HepG2 (cell line): Measurements from ENCODE around the gene SNRPD2. TPM values are rescaled to one million over a fixed set of nuclear protein-coding genes. Genes with fewer than 3 reads are reported as not detected.

Experiments
- CBX2 ChIP-seq, 2 experiments: fragments of 200-600 bp in 1 of 2; sonication (generic); formaldehyde crosslinking in 1 of 2; IDR thresholded peaks; 2 replicates each; pipeline versions ENCODE4 v1.7.0 to v1.8.1; 2018 to 2022; ENCODE audit warnings: low read depth in 2 of 2, low read length in 1 of 2, mild to moderate bottlenecking in 1 of 2, missing genetic modification reagents in 1 of 2
- GATAD2A ChIP-seq: IDR thresholded peaks from 2 replicates; pipeline ENCODE4 v1.6.1; 2016
- KDM5A ChIP-seq: fragments of 200-600 bp; sonication (generic); IDR thresholded peaks from 2 replicates; pipeline ENCODE4 v1.7.0; 2018; ENCODE audit warnings: antibody characterized with exemption, mild to moderate bottlenecking, low read length, borderline replicate concordance
- MED8 ChIP-seq: sonication (generic); formaldehyde crosslinking; IDR thresholded peaks from 2 replicates; pipeline ENCODE4 v1.8.1; 2023; ENCODE audit warnings: mild to moderate bottlenecking, missing genetic modification reagents; ENCODE audit not compliant: insufficient replicate concordance
- NFE2L2 ChIP-seq: fragments of 150-350 bp; IDR thresholded peaks from 2 replicates; pipeline ENCODE4 v1.6.1; 2014; ENCODE audit warnings: low read length
- NFKBIZ ChIP-seq: IDR thresholded peaks from 2 replicates; pipeline ENCODE4 v1.6.1; 2018; ENCODE audit warnings: missing genetic modification reagents, missing compliant biosample characterization
- SIX4 ChIP-seq: sonication (generic); formaldehyde crosslinking; IDR thresholded peaks from 2 replicates; pipeline ENCODE4 v1.4.0; 2020; ENCODE audit warnings: missing genetic modification reagents
- TEAD2 ChIP-seq: sonication (generic); formaldehyde crosslinking; IDR thresholded peaks from 2 replicates; pipeline ENCODE4 v1.9.0; 2021; ENCODE audit warnings: missing genetic modification reagents
- WIZ ChIP-seq: sonication (generic); formaldehyde crosslinking; IDR thresholded peaks from 2 replicates; pipeline ENCODE4 v1.5.1; 2020; ENCODE audit warnings: mild to moderate bottlenecking, missing genetic modification reagents
- ZFP36 ChIP-seq: fragments of 150-350 bp; IDR thresholded peaks from 2 replicates; pipeline ENCODE4 v1.6.1; 2018; ENCODE audit warnings: borderline replicate concordance, low read length, low read depth; ENCODE audit not compliant: partially characterized antibody
- ZFP37 ChIP-seq: sonication (generic); formaldehyde crosslinking; IDR thresholded peaks from 2 replicates; pipeline ENCODE4 v1.4.0; 2020; ENCODE audit warnings: missing genetic modification reagents, borderline replicate concordance
- ZNF234 ChIP-seq: sonication (generic); formaldehyde crosslinking; conservative IDR thresholded peaks from 2 replicates; pipeline ENCODE4 v1.5.1; 2020; ENCODE audit warnings: mild to moderate bottlenecking, missing genetic modification reagents
- ZNF468 ChIP-seq: sonication (generic); formaldehyde crosslinking; IDR thresholded peaks from 2 replicates; pipeline ENCODE4 v1.8.0; 2022; ENCODE audit warnings: mild to moderate bottlenecking, moderate library complexity, missing genetic modification reagents
- ZNF510 ChIP-seq: sonication (generic); formaldehyde crosslinking; IDR thresholded peaks from 2 replicates; pipeline ENCODE4 v1.4.0; 2020; ENCODE audit warnings: low read depth, mild to moderate bottlenecking, missing genetic modification reagents
- polyA plus RNA-seq, 8 experiments: library from polyadenylated mRNA; depleted of rRNA in 3 of 8; stranded (reverse) in 7 of 8; unstranded in 1 of 8; fragments of >200 nt; fragmentation: Illumina TruSeq in 4 of 8; extraction: Trizol in 4 of 8; gene quantifications; 2 replicates each; pipeline versions ENCODE4 v1.2.1 to v1.2.3, GENCODE V29; 2011 to 2016; ENCODE audit warnings: low read depth in 4 of 8, missing spikeins in 1 of 8, mixed read lengths in 1 of 8; ENCODE audit not compliant: insufficient read depth in 1 of 8
- total RNA-seq, 5 experiments: library from RNA; depleted of rRNA; stranded (reverse); fragments of >200 nt; fragmentation: Illumina TruSeq; extraction: Trizol; gene quantifications; 2 replicates each; pipeline ENCODE4 v1.2.3, GENCODE V29; 2016; ENCODE audit warnings: low read depth in 1 of 5
- TF ChIP-seq, protein P1 (sequence below): sonication (generic); formaldehyde crosslinking; IDR thresholded peaks from 2 replicates; pipeline ENCODE4 v1.9.0; 2021; ENCODE audit warnings: missing genetic modification reagents, mild to moderate bottlenecking, borderline replicate concordance
- TF ChIP-seq, protein P2 (sequence below): sonication (generic); formaldehyde crosslinking; IDR thresholded peaks from 2 replicates; pipeline ENCODE4 v1.5.1; 2020; ENCODE audit warnings: missing genetic modification reagents, mild to moderate bottlenecking, borderline replicate concordance
- TF ChIP-seq, protein P3 (sequence below): sonication (generic); formaldehyde crosslinking; IDR thresholded peaks from 2 replicates; pipeline ENCODE4 v1.4.0; 2020; ENCODE audit warnings: missing genetic modification reagents, borderline replicate concordance
- TF ChIP-seq, protein P4 (sequence below): IDR thresholded peaks from 2 replicates; pipeline ENCODE4 v1.6.1; 2016; ENCODE audit warnings: low read depth, missing genetic modification reagents, missing compliant biosample characterization
- TF ChIP-seq, protein P5 (sequence below): sonication (generic); formaldehyde crosslinking; IDR thresholded peaks from 2 replicates; pipeline ENCODE4 v1.5.0; 2020; ENCODE audit warnings: missing genetic modification reagents

Gene SNRPD2
- total and polyA plus RNA-seq, 2 of the 13 experiments (the other 11 are each of a cell fraction or from before 2014, with no cell fraction given) = 299 to 485 TPM

DNA sequence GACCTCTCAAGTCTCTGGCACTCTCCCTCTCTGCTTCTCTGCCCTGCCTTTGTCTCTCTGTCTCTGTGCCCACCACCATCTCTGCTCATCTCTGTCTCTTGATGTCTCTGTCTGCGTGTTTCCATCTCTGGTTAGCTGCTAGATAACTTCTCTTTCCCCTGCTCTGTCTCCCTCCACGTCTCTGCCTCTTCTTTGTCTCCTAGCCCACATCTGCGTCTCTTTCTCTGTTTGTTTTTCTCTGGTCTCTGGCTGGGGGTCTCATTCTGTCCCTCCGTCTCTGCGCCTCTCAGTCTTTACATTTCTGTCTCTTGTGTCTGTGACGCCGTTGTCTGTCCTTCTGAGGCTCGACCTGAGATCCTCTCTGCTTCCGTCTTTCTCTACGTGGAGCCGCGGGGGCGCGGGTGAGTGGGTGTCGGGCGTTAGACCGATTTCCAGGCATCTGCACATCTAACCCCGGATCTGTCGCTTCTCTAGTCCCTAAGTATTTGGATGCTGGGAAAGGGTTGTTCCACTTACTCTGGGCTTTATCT is 23.3 kb downstream of the SNRPD2 start (continued):
- no peak for TF ChIP-seq MED8 (CRISPR knock-in tag)
- TF ChIP-seq ZFP37 (CRISPR knock-in tag) = no peak
- TF ChIP-seq, protein P1, sequence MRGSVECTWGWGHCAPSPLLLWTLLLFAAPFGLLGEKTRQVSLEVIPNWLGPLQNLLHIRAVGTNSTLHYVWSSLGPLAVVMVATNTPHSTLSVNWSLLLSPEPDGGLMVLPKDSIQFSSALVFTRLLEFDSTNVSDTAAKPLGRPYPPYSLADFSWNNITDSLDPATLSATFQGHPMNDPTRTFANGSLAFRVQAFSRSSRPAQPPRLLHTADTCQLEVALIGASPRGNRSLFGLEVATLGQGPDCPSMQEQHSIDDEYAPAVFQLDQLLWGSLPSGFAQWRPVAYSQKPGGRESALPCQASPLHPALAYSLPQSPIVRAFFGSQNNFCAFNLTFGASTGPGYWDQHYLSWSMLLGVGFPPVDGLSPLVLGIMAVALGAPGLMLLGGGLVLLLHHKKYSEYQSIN (CRISPR knock-in tag) = no peak
- no peak for TF ChIP-seq NFKBIZ (CRISPR knock-in tag)
- TF ChIP-seq SIX4 (CRISPR knock-in tag) = no peak
- no peak for TF ChIP-seq TEAD2 (CRISPR knock-in tag)
- no peak for TF ChIP-seq NFE2L2
- TF ChIP-seq KDM5A = no peak
- no peak for TF ChIP-seq CBX2 (IDR thresholded peaks at IDR 0.05; ENCODE audit: low read depth, low read length)
- TF ChIP-seq CBX2 (CRISPR knock-in tag; IDR thresholded peaks at IDR 0.05; ENCODE audit: low read depth) = no peak
- TF ChIP-seq, protein P2, sequence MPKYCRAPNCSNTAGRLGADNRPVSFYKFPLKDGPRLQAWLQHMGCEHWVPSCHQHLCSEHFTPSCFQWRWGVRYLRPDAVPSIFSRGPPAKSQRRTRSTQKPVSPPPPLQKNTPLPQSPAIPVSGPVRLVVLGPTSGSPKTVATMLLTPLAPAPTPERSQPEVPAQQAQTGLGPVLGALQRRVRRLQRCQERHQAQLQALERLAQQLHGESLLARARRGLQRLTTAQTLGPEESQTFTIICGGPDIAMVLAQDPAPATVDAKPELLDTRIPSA (CRISPR knock-in tag) = no peak
- TF ChIP-seq, protein P3, sequence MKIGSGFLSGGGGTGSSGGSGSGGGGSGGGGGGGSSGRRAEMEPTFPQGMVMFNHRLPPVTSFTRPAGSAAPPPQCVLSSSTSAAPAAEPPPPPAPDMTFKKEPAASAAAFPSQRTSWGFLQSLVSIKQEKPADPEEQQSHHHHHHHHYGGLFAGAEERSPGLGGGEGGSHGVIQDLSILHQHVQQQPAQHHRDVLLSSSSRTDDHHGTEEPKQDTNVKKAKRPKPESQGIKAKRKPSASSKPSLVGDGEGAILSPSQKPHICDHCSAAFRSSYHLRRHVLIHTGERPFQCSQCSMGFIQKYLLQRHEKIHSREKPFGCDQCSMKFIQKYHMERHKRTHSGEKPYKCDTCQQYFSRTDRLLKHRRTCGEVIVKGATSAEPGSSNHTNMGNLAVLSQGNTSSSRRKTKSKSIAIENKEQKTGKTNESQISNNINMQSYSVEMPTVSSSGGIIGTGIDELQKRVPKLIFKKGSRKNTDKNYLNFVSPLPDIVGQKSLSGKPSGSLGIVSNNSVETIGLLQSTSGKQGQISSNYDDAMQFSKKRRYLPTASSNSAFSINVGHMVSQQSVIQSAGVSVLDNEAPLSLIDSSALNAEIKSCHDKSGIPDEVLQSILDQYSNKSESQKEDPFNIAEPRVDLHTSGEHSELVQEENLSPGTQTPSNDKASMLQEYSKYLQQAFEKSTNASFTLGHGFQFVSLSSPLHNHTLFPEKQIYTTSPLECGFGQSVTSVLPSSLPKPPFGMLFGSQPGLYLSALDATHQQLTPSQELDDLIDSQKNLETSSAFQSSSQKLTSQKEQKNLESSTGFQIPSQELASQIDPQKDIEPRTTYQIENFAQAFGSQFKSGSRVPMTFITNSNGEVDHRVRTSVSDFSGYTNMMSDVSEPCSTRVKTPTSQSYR (CRISPR knock-in tag) = no peak
- TF ChIP-seq ZFP36 = no peak
- TF ChIP-seq ZNF234 (CRISPR knock-in tag) = no peak
- TF ChIP-seq ZNF510 (CRISPR knock-in tag) = no peak
- TF ChIP-seq, protein P4, sequence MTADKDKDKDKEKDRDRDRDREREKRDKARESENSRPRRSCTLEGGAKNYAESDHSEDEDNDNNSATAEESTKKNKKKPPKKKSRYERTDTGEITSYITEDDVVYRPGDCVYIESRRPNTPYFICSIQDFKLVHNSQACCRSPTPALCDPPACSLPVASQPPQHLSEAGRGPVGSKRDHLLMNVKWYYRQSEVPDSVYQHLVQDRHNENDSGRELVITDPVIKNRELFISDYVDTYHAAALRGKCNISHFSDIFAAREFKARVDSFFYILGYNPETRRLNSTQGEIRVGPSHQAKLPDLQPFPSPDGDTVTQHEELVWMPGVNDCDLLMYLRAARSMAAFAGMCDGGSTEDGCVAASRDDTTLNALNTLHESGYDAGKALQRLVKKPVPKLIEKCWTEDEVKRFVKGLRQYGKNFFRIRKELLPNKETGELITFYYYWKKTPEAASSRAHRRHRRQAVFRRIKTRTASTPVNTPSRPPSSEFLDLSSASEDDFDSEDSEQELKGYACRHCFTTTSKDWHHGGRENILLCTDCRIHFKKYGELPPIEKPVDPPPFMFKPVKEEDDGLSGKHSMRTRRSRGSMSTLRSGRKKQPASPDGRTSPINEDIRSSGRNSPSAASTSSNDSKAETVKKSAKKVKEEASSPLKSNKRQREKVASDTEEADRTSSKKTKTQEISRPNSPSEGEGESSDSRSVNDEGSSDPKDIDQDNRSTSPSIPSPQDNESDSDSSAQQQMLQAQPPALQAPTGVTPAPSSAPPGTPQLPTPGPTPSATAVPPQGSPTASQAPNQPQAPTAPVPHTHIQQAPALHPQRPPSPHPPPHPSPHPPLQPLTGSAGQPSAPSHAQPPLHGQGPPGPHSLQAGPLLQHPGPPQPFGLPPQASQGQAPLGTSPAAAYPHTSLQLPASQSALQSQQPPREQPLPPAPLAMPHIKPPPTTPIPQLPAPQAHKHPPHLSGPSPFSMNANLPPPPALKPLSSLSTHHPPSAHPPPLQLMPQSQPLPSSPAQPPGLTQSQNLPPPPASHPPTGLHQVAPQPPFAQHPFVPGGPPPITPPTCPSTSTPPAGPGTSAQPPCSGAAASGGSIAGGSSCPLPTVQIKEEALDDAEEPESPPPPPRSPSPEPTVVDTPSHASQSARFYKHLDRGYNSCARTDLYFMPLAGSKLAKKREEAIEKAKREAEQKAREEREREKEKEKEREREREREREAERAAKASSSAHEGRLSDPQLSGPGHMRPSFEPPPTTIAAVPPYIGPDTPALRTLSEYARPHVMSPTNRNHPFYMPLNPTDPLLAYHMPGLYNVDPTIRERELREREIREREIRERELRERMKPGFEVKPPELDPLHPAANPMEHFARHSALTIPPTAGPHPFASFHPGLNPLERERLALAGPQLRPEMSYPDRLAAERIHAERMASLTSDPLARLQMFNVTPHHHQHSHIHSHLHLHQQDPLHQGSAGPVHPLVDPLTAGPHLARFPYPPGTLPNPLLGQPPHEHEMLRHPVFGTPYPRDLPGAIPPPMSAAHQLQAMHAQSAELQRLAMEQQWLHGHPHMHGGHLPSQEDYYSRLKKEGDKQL (CRISPR knock-in tag) = no peak
- TF ChIP-seq ZNF468 = no peak
- TF ChIP-seq, protein P5, sequence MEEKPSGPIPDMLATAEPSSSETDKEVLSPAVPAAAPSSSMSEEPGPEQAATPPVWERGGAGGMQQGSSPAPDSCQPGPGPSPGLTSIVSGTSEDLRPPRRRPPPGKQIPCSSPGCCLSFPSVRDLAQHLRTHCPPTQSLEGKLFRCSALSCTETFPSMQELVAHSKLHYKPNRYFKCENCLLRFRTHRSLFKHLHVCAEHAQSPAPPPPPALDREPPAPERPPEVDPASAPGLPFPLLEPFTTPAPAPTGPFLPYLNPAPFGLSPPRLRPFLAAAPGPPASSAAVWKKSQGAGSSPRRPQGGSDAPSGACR (CRISPR knock-in tag) = 0 out of 2 replicates have a peak, but pooled peaks have one; percentile 19
- TF ChIP-seq GATAD2A (CRISPR knock-in tag) = 0 out of 2 replicates have a peak, but pooled peaks have one; percentile 5
- 0 out of 2 replicates have a peak, but pooled peaks have one; percentile 43 for TF ChIP-seq WIZ (CRISPR knock-in tag)
